T-helper 9 cell (primary cell): ENCODE data around the gene PITPNB.
A peak's percentile ranks its signal among the peaks of the same experiment; 100 is the strongest.

ENCODE experiments used
- DNase-seq: peaks from one replicate; pipeline ENCODE4 v3.0.0-alpha.2; 2020
- total RNA-seq, 2 donors: gene quantifications; one replicate each; lab custom pipeline; 2026; lab: John Stamatoyannopoulos, UW

PITPNB gene
- 20.5 to 31.1 reads per million in 2 donors for total RNA-seq

GRCh38 chr22:27919222-27919941 is at the start of gene PITPNB:
Gene PITPNB (minus strand): TSS chr22:27919256. CDS start chr22:27919191, 65 bp downstream.
- peak; percentile 99 for DNase-seq

- no peak for DNase-seq
Observed at GRCh38 chr22:27966168-27967064, 47.4 kb upstream of the PITPNB start.

GRCh38 chr22:27962268-27963044 is 43.4 kb upstream of the PITPNB start:
- DNase-seq: no peak

GRCh38 chr22:27961680-27962079 is 42.6 kb upstream of the PITPNB start:
- DNase-seq: no peak

- DNase-seq: no peak
Observed at GRCh38 chr22:27961182-27961581, 42.1 kb upstream of the PITPNB start.

- DNase-seq: no peak
Observed at GRCh38 chr22:27959335-27960090, 40.5 kb upstream of the PITPNB start.

- DNase-seq: no peak
Observed at GRCh38 chr22:27952779-27953178, 33.7 kb upstream of the PITPNB start.

GRCh38 chr22:27952091-27952490 is 33.0 kb upstream of the PITPNB start:
- DNase-seq: no peak

- DNase-seq: no peak
Observed at GRCh38 chr22:27949421-27949820, 30.4 kb upstream of the PITPNB start.

- DNase-seq: no peak
Observed at GRCh38 chr22:27948569-27948968, 29.5 kb upstream of the PITPNB start.

GRCh38 chr22:27947448-27947847 is 28.4 kb upstream of the PITPNB start:
- DNase-seq: no peak

- DNase-seq: no peak
Observed at GRCh38 chr22:27941143-27941542, 22.1 kb upstream of the PITPNB start.

- no peak for DNase-seq
Observed at GRCh38 chr22:27937453-27937852, 18.4 kb upstream of the PITPNB start.

- DNase-seq: no peak
Observed at GRCh38 chr22:27935897-27936296, 16.8 kb upstream of the PITPNB start.

- no peak for DNase-seq
Observed at GRCh38 chr22:27934069-27934468, 15.0 kb upstream of the PITPNB start.

- no peak for DNase-seq
Observed at GRCh38 chr22:27933186-27933983, 14.3 kb upstream of the PITPNB start.

- no peak for DNase-seq
Observed at GRCh38 chr22:27930331-27931060, 11.4 kb upstream of the PITPNB start.

GRCh38 chr22:27927608-27928007 is 8.6 kb upstream of the PITPNB start:
- no peak for DNase-seq

- no peak for DNase-seq
Observed at GRCh38 chr22:27925331-27925730, 6.3 kb upstream of the PITPNB start.

GRCh38 chr22:27919942-27920755 is 1.1 kb upstream of the PITPNB start:
- DNase-seq: no peak
